ENCODE measurements around the gene FAM180B.

FAM180B gene

GRCh38 chr11:47599902-47600301, 13.4 kb downstream of the FAM180B start:
- H3K4me3 ChIP-seq (ENCODE audit: low read depth, low read length): no peak overlapping the region
- no peak for TF ChIP-seq CTCF (IDR thresholded peaks at IDR 0.05; ENCODE audit: borderline replicate concordance, insufficient read depth, low read depth, low read length)

GRCh38 chr11:47603295-47603694, 16.8 kb downstream of the FAM180B start:
- TF ChIP-seq CTCF (IDR thresholded peaks at IDR 0.05; ENCODE audit: borderline replicate concordance, insufficient read depth, low read depth, low read length): no peak
- no peak overlapping the region for H3K4me3 ChIP-seq (ENCODE audit: low read depth, low read length)

GRCh38 chr11:47605921-47606320, 19.4 kb downstream of the FAM180B start:
- no peak overlapping the region for H3K4me3 ChIP-seq (ENCODE audit: low read depth, low read length)
- TF ChIP-seq CTCF (IDR thresholded peaks at IDR 0.05; ENCODE audit: borderline replicate concordance, insufficient read depth, low read depth, low read length): no peak

GRCh38 chr11:47606731-47607130, 20.3 kb downstream of the FAM180B start:
- TF ChIP-seq CTCF (IDR thresholded peaks at IDR 0.05; ENCODE audit: borderline replicate concordance, insufficient read depth, low read depth, low read length): no peak
- H3K4me3 ChIP-seq (ENCODE audit: low read depth, low read length): no peak overlapping the region

- no peak for TF ChIP-seq CTCF (IDR thresholded peaks at IDR 0.05; ENCODE audit: borderline replicate concordance, insufficient read depth, low read depth, low read length)
- H3K4me3 ChIP-seq (ENCODE audit: low read depth, low read length): no peak overlapping the region
Measured at GRCh38 chr11:47607380-47607779, 20.9 kb downstream of the FAM180B start.

GRCh38 chr11:47609675-47610074, 23.2 kb downstream of the FAM180B start:
- TF ChIP-seq CTCF (IDR thresholded peaks at IDR 0.05; ENCODE audit: borderline replicate concordance, insufficient read depth, low read depth, low read length): no peak
- no peak overlapping the region for H3K4me3 ChIP-seq (ENCODE audit: low read depth, low read length)

GRCh38 chr11:47611348-47611794, 24.9 kb downstream of the FAM180B start:
- H3K4me3 ChIP-seq (ENCODE audit: low read depth, low read length): no peak overlapping the region
- TF ChIP-seq CTCF (IDR thresholded peaks at IDR 0.05; ENCODE audit: borderline replicate concordance, insufficient read depth, low read depth, low read length): no peak

Data from GM12875 (cell line).